CD8-positive, alpha-beta memory T cell (primary cell): ENCODE data around the gene AOPEP. TPM values are rescaled to one million over a fixed set of nuclear protein-coding genes. Genes with fewer than 3 reads are reported as not detected.

Experiments used
- CTCF ChIA-PET: fragments of 350-600 bp; sonication (Branson Sonifier 250); formaldehyde crosslinking; loops from one replicate; lab custom pipeline; 2021; ENCODE audit warnings: antibody characterized with exemption; lab: Charles Lee
- POLR2A ChIA-PET: fragments of 350-600 bp; sonication (Branson Sonifier 250); formaldehyde crosslinking; loops from one replicate; lab custom pipeline; 2021; ENCODE audit warnings: antibody characterized with exemption; lab: Charles Lee
- DNase-seq, 5 donors: peaks; one replicate each; pipeline versions ENCODE4 v3.0.0 to v3.0.0-alpha.2; 2020 to 2022; ENCODE audit warnings: mixed read lengths in 1 of 5
- H3K27ac ChIP-seq: one replicate; pipeline ENCODE4 v1.7.0; 2013; ENCODE audit warnings: low read depth, mild to moderate bottlenecking, low read length, moderate library complexity
- H3K27me3 ChIP-seq: 2 replicates; pipeline ENCODE4 v1.7.0; 2013; ENCODE audit warnings: low read length, mild to moderate bottlenecking; ENCODE audit not compliant: insufficient read depth, poor library complexity, severe bottlenecking
- H3K36me3 ChIP-seq: 2 replicates; pipeline ENCODE4 v1.7.0; 2013; ENCODE audit warnings: mild to moderate bottlenecking, low read length, moderate library complexity; ENCODE audit not compliant: insufficient read depth
- H3K4me1 ChIP-seq: 2 replicates; pipeline ENCODE4 v1.7.0; 2013; ENCODE audit warnings: mild to moderate bottlenecking, low read length, moderate library complexity; ENCODE audit not compliant: insufficient read depth
- H3K4me3 ChIP-seq: 2 replicates; pipeline ENCODE4 v1.7.0; 2013; ENCODE audit warnings: mild to moderate bottlenecking, low read length
- H3K9me3 ChIP-seq: 2 replicates; pipeline ENCODE4 v1.7.0; 2013; ENCODE audit warnings: mild to moderate bottlenecking, low read length
- H3K27ac Mint-ChIP-seq, 8 donors: one replicate each; pipeline ENCODE4 v1.8.0; 2020 to 2021; ENCODE audit warnings: mixed read lengths in 8 of 8, mild to moderate bottlenecking in 6 of 8, inconsistent platforms in 3 of 8, moderate library complexity in 3 of 8
- H3K27me3 Mint-ChIP-seq, 2 donors: one replicate each; pipeline ENCODE4 v1.8.0; 2020 to 2021; ENCODE audit warnings: mixed read lengths in 2 of 2, mild to moderate bottlenecking in 1 of 2, moderate library complexity in 1 of 2
- H3K36me3 Mint-ChIP-seq, 3 donors: one replicate each; pipeline ENCODE4 v1.8.0; 2020 to 2021; ENCODE audit warnings: mixed read lengths in 3 of 3, inconsistent platforms in 1 of 3, mild to moderate bottlenecking in 1 of 3
- H3K4me1 Mint-ChIP-seq, 3 donors: one replicate each; pipeline ENCODE4 v1.8.0; 2020 to 2021; ENCODE audit warnings: mixed read lengths in 3 of 3, inconsistent platforms in 1 of 3, mild to moderate bottlenecking in 1 of 3
- H3K4me3 Mint-ChIP-seq, 7 donors: one replicate each; pipeline ENCODE4 v1.8.0; 2020 to 2021; ENCODE audit warnings: mixed read lengths in 7 of 7, mild to moderate bottlenecking in 6 of 7, moderate library complexity in 4 of 7, inconsistent platforms in 2 of 7
- H3K9me3 Mint-ChIP-seq, 5 donors: one replicate each; pipeline ENCODE4 v1.8.0; 2020 to 2022; ENCODE audit warnings: mixed read lengths in 5 of 5, mild to moderate bottlenecking in 3 of 5, moderate library complexity in 2 of 5, inconsistent platforms in 1 of 5
- polyA plus RNA-seq: library from polyadenylated mRNA; unstranded; fragments of 300-500 nt; fragmentation: Illumina TruSeq; gene quantifications from one replicate; pipeline ENCODE4 v1.2.3, GENCODE V29; 2021
- total RNA-seq, 2 experiments: library from RNA; stranded (reverse); gene quantifications; one replicate each; pipeline ENCODE4 v1.2.3, GENCODE V29; 2021

The AOPEP gene
- total and polyA plus RNA-seq, 3 experiments from 2014 or later = 4.2 to 7.1 (median 6.9) TPM

- Mint-ChIP-seq H3K27me3 (no peaks in the 10 kb centered on the region), H3K27ac (peak overlapping the region in 1 of 8 donors; percentile 49), H3K4me1 (no peaks in the 10 kb centered on the region), H3K4me3 (no peak overlapping the region), H3K9me3 (no peaks in the 10 kb centered on the region), H3K36me3 (peaks cover 0 to 10% (median 8%) of the 10 kb centered on the region in 3 donors)
- Histone ChIP-seq H3K4me1 (no peaks in the 10 kb centered on the region), H3K27ac (no peak overlapping the region), H3K4me3 (no peak overlapping the region), H3K27me3 (no peaks in the 10 kb centered on the region), H3K9me3 (no peaks in the 10 kb centered on the region), H3K36me3 (no peaks in the 10 kb centered on the region)
- ChIA-PET CTCF (no interaction called here), POLR2A (no interaction called here)
- DNase-seq = no peak
Measured at GRCh38 chr9:94927762-94928670, 201.5 kb downstream of the AOPEP start.

- Histone ChIP-seq H3K9me3 (no peaks in the 10 kb centered on the region), H3K27me3 (no peaks in the 10 kb centered on the region), H3K36me3 (no peaks in the 10 kb centered on the region), H3K4me3 (no peak overlapping the region), H3K27ac (no peak overlapping the region), H3K4me1 (no peaks in the 10 kb centered on the region)
- H3K27ac Mint-ChIP-seq = peak overlapping the region in 2 of 8 donors; percentile 17 to 56
- no peaks in the 10 kb centered on the region for H3K27me3 Mint-ChIP-seq
- H3K4me3 Mint-ChIP-seq = no peak overlapping the region
- H3K9me3 Mint-ChIP-seq = no peaks in the 10 kb centered on the region
- DNase-seq = no peak
- peaks cover 0 to 10% (median 8%) of the 10 kb centered on the region in 3 donors for H3K36me3 Mint-ChIP-seq
- ChIA-PET CTCF (no interaction called here), POLR2A (no interaction called here)
- no peaks in the 10 kb centered on the region for H3K4me1 Mint-ChIP-seq
Measured at GRCh38 chr9:94928691-94929368, 202.3 kb downstream of the AOPEP start.

DNA sequence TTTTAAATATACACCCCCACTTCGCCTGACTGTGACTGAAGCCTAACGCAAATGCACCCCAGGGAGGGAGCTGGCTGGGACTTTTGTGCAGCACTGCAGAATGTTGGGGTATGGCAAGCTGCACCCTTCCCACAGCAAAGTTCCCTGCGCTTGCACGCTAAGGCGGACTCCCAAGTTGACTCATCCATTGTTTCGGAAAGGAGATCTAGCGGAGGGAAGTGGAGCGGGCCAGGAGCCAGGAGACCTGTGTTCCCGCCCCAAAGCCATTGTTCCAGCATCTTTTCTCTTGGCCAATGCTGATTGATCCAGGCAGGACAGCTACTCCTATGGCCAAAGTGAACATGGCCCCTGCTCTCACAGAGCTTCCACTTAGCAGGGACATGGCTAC lies 202.9 kb downstream of the AOPEP start:
- DNase-seq = no peak
- Mint-ChIP-seq H3K36me3 (peaks cover 0 to 9% (median 8%) of the 10 kb centered on the region in 3 donors), H3K27ac (peak overlapping the region in 1 of 8 donors; percentile 17), H3K9me3 (no peaks in the 10 kb centered on the region), H3K4me3 (no peak overlapping the region), H3K27me3 (no peaks in the 10 kb centered on the region), H3K4me1 (no peaks in the 10 kb centered on the region)
- Histone ChIP-seq H3K27me3 (no peaks in the 10 kb centered on the region), H3K36me3 (no peaks in the 10 kb centered on the region), H3K4me3 (no peak overlapping the region), H3K27ac (no peak overlapping the region), H3K4me1 (no peaks in the 10 kb centered on the region), H3K9me3 (no peaks in the 10 kb centered on the region)
- CTCF ChIA-PET = no interaction called here
- POLR2A ChIA-PET = no interaction called here

DNA sequence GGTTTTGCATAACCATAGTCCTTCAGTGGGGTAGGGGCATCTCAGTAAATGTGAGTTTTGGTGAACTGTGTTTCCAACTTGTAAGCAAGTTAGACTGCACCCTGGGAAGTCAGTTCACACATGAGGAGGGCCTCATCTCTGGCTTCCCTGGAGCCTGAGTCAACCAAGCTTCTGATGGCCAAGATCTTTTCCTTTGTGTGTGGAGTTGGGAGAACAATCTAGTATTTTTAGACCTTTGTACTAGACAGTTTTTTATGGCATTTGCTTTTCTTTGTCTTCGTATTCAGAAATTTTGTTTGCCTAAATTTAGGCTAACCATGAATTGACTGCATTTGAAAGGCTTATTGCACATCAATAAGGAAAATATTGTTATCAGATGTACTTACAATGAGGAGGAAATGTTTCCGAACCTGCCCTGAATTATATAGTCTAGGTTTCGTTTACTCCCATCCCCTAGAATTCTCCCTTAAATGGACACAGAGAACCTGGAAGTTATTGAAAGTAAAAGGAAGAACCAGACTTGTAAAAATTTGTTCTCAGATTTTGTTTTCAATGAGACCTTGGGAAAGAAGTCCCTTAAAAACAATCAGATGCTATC lies 204.6 kb downstream of the AOPEP start:
- H3K27me3 Mint-ChIP-seq = no peaks in the 10 kb centered on the region
- Histone ChIP-seq H3K27me3 (no peaks in the 10 kb centered on the region), H3K9me3 (no peaks in the 10 kb centered on the region), H3K4me1 (no peaks in the 10 kb centered on the region), H3K27ac (no peak overlapping the region), H3K36me3 (no peaks in the 10 kb centered on the region), H3K4me3 (no peak overlapping the region)
- no peak overlapping the region for H3K27ac Mint-ChIP-seq
- no peaks in the 10 kb centered on the region for H3K9me3 Mint-ChIP-seq
- H3K4me1 Mint-ChIP-seq = no peaks in the 10 kb centered on the region
- POLR2A ChIA-PET = no interaction called here
- no peak for DNase-seq
- H3K36me3 Mint-ChIP-seq = peaks cover 4 to 6% (median 6%) of the 10 kb centered on the region in 3 donors
- H3K4me3 Mint-ChIP-seq = no peak overlapping the region
- CTCF ChIA-PET = no interaction called here

DNA sequence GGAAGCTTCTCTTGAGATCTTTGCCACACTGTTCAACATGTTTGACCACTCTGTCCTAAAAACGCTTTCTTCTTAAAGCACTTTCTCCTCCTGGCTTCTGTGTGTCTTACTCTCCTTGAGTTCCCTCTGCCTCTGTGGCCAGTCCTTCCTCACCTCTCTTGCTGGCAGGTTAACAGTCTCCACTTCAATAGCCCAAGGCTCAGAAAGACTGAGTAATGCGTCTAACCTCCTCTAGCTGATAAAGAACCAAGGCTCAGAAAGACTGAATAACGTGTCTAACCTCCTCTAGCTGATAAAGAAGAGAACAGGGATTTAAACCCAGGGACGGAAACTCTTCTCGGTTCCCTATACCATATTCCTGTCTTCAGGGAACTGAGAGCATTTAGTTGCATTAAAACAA lies 205.2 kb downstream of the AOPEP start:
- H3K36me3 ChIP-seq = no peaks in the 10 kb centered on the region
- H3K4me3 Mint-ChIP-seq = no peak overlapping the region
- peaks cover 2 to 6% (median 6%) of the 10 kb centered on the region in 3 donors for H3K36me3 Mint-ChIP-seq
- H3K27me3 Mint-ChIP-seq = no peaks in the 10 kb centered on the region
- CTCF ChIA-PET = no interaction called here
- no peaks in the 10 kb centered on the region for H3K9me3 Mint-ChIP-seq
- H3K4me1 ChIP-seq = no peaks in the 10 kb centered on the region
- H3K27ac Mint-ChIP-seq = peak overlapping the region in 1 of 8 donors; percentile 14
- DNase-seq = no peak
- no peaks in the 10 kb centered on the region for H3K27me3 ChIP-seq
- H3K9me3 ChIP-seq = no peaks in the 10 kb centered on the region
- no peaks in the 10 kb centered on the region for H3K4me1 Mint-ChIP-seq
- no peak overlapping the region for H3K27ac ChIP-seq
- POLR2A ChIA-PET = no interaction called here
- H3K4me3 ChIP-seq = no peak overlapping the region

DNA sequence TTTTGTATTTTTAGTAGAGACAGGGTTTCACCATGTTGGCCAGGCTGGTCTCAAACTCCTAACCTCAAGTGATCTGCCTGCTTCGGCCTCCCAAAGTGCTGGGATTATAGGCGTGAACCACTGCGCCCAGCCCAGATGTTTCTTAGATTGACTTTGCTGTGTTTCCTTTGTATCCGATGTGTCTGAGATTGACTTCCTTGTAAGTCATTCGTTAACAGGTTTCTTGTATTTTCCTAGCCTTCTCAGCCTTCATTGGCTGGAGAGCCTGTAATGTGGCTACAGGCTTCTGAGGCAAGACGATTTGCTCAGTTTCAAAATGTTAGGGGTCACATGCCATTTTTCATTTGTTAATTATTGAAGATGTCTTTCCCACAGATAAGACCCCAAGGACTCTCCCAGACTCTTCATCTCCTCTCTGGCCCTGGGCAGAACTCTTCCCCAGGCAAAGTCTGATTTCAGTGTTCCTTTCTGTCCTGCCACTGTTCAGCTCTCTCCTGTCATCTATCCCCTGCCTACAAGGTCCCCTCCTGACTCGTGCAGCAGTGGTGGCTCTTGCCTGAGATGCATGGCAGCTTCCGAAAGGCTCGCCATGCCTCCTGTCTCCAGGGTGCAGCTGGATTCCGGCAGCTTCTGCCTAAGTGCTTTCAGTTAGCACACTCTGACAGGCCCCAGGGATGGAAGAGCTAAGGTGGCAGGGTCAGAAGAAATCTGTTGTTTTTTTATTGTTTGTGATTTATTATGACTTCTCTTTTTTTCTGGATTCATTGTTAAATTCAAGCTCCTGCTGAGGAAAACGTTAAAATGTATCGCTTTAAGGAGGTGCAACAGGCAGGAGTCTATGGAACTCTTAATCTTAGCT lies 206.4 kb downstream of the AOPEP start:
- Histone ChIP-seq H3K4me3 (no peak overlapping the region), H3K27me3 (no peaks in the 10 kb centered on the region), H3K27ac (no peak overlapping the region), H3K9me3 (no peaks in the 10 kb centered on the region), H3K36me3 (no peaks in the 10 kb centered on the region), H3K4me1 (no peaks in the 10 kb centered on the region)
- H3K4me3 Mint-ChIP-seq = no peak overlapping the region
- ChIA-PET CTCF (no interaction called here), POLR2A (no interaction called here)
- no peak for DNase-seq
- H3K9me3 Mint-ChIP-seq = no peaks in the 10 kb centered on the region
- H3K4me1 Mint-ChIP-seq = no peaks in the 10 kb centered on the region
- H3K27me3 Mint-ChIP-seq = no peaks in the 10 kb centered on the region
- no peak overlapping the region for H3K27ac Mint-ChIP-seq
- H3K36me3 Mint-ChIP-seq = peaks cover 2 to 6% (median 2%) of the 10 kb centered on the region in 3 donors

DNA sequence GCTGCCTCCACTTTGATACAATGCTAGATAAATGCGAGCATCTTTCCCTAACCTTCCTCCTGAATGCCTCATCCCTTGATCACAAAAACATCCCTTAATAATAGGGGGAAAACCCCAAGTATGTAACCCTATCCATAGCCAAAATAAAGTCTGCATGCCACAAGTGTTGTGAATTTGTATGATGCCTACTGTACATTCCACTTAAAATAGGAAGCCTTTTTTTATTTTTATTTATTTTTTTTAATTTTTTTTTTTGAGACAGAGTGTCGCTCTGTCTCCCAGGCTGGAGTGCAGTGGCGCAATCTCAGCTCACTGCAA lies 207.0 kb downstream of the AOPEP start:
- Histone ChIP-seq H3K36me3 (no peaks in the 10 kb centered on the region), H3K4me3 (no peak overlapping the region), H3K27me3 (no peaks in the 10 kb centered on the region), H3K27ac (no peak overlapping the region), H3K4me1 (no peaks in the 10 kb centered on the region), H3K9me3 (no peaks in the 10 kb centered on the region)
- Mint-ChIP-seq H3K9me3 (no peaks in the 10 kb centered on the region), H3K4me3 (no peak overlapping the region), H3K27me3 (no peaks in the 10 kb centered on the region), H3K4me1 (no peaks in the 10 kb centered on the region), H3K27ac (peak overlapping the region in 1 of 8 donors; percentile 47), H3K36me3 (peaks cover 2 to 6% (median 2%) of the 10 kb centered on the region in 3 donors)
- POLR2A ChIA-PET = no interaction called here
- CTCF ChIA-PET = no interaction called here
- no peak for DNase-seq
